GM23338 (cell line): ENCODE results near the gene AGBL4.

ENCODE experiments used
- CREB1 ChIP-seq: fragments of 250-450 bp; sonication (Bioruptor Pico); IDR thresholded peaks from 2 replicates; pipeline ENCODE4 v1.5.0; 2020; ENCODE audit warnings: low read depth, mild to moderate bottlenecking, moderate library complexity
- EZH2 ChIP-seq: fragments of 200-600 bp; sonication (generic); IDR thresholded peaks from one replicate; pipeline ENCODE4 v1.8.0; 2017; ENCODE audit warnings: antibody characterized with exemption, mild to moderate bottlenecking, low read depth; ENCODE audit not compliant: unreplicated experiment
- EZH2phosphoT487 ChIP-seq: fragments of 200-600 bp; sonication (generic); IDR thresholded peaks from one replicate; pipeline ENCODE4 v1.8.1; 2018; ENCODE audit warnings: antibody characterized with exemption; ENCODE audit not compliant: unreplicated experiment
- JUNB ChIP-seq: IDR thresholded peaks from one replicate; pipeline ENCODE4 v1.6.1; 2016; ENCODE audit warnings: antibody characterized with exemption; ENCODE audit not compliant: unreplicated experiment
- POLR2AphosphoS5 ChIP-seq: IDR thresholded peaks from 2 replicates; pipeline ENCODE4 v1.6.1; 2016; ENCODE audit warnings: antibody characterized with exemption, low read depth
- STAT1 ChIP-seq: IDR thresholded peaks from one replicate; pipeline ENCODE4 v1.6.1; 2016; ENCODE audit warnings: antibody characterized with exemption; ENCODE audit not compliant: unreplicated experiment
- ZNF114 ChIP-seq: fragments of 250-450 bp; sonication (Bioruptor Pico); IDR thresholded peaks from 2 replicates; pipeline ENCODE4 v1.5.0; 2020; ENCODE audit warnings: mild to moderate bottlenecking, moderate library complexity
- ZNF331 ChIP-seq: fragments of 250-450 bp; sonication (Bioruptor Pico); IDR thresholded peaks from 2 replicates; pipeline ENCODE4 v1.5.0; 2020; ENCODE audit warnings: low read depth, mild to moderate bottlenecking, moderate library complexity
- TF ChIP-seq, protein P1 (sequence below), 2 experiments: fragments of 200-600 bp in 1 of 2; sonication (generic) in 1 of 2; conservative IDR thresholded peaks; 2 replicates each; pipeline versions ENCODE4 v1.5.1 to v1.6.1; 2016 to 2017; ENCODE audit warnings: antibody characterized with exemption in 2 of 2, low read depth in 2 of 2, mild to moderate bottlenecking in 2 of 2, moderate library complexity in 1 of 2
- TF ChIP-seq, protein P2 (sequence below): IDR thresholded peaks from 2 replicates; pipeline ENCODE4 v1.6.1; 2016; ENCODE audit warnings: antibody characterized with exemption
- TF ChIP-seq, protein P3 (sequence below): IDR thresholded peaks from one replicate; pipeline ENCODE4 v1.6.1; 2018; ENCODE audit warnings: antibody characterized with exemption; ENCODE audit not compliant: unreplicated experiment

DNA sequence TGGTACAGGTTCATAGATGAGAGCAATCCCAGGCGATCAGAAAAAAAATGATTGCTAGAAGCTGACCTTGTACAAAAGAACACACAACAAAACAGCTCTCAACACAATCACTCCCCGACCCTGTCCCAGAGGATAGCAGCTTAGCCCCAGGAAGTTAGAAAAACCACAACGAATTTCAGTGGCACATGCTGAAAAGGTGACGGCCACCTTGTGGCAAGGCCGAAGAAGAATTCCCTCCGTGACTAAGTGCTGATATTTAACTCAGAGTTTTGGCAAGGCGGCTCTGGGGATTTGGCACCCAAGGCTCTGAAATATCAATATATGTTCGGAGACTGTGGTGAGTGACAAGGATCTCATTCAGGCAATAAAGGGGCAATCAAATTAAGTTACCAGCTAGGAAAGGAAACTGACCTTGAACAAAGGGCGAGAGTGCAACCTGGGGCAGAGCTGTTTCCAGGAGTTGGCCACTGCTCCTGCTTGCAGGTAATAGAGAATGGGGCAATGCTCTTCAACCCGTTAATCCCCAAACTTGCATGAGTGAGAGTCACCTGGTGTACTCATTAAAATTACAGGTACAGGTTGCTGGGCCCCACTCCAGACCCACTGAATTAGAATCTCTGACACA lies 1343.2 kb downstream of the AGBL4 start:
- TF ChIP-seq POLR2AphosphoS5 (no peak), CREB1 (CRISPR knock-in tag) (no peak), JUNB (no peak), EZH2 (no peak), EZH2phosphoT487 (no peak), ZNF331 (CRISPR knock-in tag) (no peak), STAT1 (no peak), ZNF114 (CRISPR knock-in tag) (no peak)
- TF ChIP-seq, protein P1, sequence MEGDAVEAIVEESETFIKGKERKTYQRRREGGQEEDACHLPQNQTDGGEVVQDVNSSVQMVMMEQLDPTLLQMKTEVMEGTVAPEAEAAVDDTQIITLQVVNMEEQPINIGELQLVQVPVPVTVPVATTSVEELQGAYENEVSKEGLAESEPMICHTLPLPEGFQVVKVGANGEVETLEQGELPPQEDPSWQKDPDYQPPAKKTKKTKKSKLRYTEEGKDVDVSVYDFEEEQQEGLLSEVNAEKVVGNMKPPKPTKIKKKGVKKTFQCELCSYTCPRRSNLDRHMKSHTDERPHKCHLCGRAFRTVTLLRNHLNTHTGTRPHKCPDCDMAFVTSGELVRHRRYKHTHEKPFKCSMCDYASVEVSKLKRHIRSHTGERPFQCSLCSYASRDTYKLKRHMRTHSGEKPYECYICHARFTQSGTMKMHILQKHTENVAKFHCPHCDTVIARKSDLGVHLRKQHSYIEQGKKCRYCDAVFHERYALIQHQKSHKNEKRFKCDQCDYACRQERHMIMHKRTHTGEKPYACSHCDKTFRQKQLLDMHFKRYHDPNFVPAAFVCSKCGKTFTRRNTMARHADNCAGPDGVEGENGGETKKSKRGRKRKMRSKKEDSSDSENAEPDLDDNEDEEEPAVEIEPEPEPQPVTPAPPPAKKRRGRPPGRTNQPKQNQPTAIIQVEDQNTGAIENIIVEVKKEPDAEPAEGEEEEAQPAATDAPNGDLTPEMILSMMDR (conservative IDR thresholded peaks at IDR 0.05; ENCODE audit: low read depth in 2 of 2), result peak; percentile 52
- TF ChIP-seq, protein P2, sequence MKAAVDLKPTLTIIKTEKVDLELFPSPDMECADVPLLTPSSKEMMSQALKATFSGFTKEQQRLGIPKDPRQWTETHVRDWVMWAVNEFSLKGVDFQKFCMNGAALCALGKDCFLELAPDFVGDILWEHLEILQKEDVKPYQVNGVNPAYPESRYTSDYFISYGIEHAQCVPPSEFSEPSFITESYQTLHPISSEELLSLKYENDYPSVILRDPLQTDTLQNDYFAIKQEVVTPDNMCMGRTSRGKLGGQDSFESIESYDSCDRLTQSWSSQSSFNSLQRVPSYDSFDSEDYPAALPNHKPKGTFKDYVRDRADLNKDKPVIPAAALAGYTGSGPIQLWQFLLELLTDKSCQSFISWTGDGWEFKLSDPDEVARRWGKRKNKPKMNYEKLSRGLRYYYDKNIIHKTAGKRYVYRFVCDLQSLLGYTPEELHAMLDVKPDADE, result no peak
- TF ChIP-seq, protein P3, sequence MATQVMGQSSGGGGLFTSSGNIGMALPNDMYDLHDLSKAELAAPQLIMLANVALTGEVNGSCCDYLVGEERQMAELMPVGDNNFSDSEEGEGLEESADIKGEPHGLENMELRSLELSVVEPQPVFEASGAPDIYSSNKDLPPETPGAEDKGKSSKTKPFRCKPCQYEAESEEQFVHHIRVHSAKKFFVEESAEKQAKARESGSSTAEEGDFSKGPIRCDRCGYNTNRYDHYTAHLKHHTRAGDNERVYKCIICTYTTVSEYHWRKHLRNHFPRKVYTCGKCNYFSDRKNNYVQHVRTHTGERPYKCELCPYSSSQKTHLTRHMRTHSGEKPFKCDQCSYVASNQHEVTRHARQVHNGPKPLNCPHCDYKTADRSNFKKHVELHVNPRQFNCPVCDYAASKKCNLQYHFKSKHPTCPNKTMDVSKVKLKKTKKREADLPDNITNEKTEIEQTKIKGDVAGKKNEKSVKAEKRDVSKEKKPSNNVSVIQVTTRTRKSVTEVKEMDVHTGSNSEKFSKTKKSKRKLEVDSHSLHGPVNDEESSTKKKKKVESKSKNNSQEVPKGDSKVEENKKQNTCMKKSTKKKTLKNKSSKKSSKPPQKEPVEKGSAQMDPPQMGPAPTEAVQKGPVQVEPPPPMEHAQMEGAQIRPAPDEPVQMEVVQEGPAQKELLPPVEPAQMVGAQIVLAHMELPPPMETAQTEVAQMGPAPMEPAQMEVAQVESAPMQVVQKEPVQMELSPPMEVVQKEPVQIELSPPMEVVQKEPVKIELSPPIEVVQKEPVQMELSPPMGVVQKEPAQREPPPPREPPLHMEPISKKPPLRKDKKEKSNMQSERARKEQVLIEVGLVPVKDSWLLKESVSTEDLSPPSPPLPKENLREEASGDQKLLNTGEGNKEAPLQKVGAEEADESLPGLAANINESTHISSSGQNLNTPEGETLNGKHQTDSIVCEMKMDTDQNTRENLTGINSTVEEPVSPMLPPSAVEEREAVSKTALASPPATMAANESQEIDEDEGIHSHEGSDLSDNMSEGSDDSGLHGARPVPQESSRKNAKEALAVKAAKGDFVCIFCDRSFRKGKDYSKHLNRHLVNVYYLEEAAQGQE, result no peak
